ENCODE results near the gene PAXIP1.

Gene PAXIP1

DNA sequence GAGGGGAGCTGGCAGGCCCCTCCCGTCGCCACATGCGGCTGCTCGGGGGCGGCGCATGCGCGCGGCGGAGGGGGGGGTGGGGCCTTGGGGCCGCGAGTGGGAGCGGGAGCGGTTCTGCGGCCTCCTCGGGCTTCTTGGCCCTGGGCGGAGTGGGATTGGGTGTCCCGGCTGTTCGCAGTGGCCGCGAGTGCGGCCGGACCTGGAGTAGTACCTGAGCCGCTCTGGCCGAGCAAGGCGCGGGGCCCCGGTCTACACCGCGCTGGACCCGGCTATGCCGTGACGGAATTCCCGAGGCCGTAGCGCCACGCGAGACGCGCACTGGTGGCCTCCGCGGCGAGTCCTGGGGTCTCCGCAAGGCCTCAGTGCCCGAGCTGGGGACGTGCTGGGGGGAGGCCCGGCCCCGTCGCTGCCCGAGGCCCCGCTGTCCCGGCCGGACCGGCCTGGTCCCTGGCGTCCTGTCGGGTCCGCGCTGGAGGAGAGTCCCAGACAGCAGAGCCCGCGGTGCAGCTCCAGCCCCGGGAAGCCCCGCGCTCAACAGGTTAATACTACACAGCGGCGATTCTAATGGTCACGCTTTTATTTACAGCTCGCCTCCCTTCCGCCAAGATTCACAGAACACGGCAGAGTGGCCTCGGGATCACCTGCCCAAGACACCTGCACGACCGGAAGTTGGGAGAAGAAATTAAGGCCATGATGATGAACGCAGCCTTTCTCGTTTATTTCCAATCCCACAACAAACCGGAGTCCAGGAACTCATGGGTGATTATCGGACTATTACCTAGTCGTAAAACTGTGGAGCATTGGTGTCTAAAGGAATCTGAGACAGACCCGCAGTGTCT is 671 bp upstream of the PAXIP1 start:
- peak overlapping the region; percentile 99 for H3K4me3 ChIP-seq (ENCODE audit: low read depth, low read length)
- TF ChIP-seq, protein P1, sequence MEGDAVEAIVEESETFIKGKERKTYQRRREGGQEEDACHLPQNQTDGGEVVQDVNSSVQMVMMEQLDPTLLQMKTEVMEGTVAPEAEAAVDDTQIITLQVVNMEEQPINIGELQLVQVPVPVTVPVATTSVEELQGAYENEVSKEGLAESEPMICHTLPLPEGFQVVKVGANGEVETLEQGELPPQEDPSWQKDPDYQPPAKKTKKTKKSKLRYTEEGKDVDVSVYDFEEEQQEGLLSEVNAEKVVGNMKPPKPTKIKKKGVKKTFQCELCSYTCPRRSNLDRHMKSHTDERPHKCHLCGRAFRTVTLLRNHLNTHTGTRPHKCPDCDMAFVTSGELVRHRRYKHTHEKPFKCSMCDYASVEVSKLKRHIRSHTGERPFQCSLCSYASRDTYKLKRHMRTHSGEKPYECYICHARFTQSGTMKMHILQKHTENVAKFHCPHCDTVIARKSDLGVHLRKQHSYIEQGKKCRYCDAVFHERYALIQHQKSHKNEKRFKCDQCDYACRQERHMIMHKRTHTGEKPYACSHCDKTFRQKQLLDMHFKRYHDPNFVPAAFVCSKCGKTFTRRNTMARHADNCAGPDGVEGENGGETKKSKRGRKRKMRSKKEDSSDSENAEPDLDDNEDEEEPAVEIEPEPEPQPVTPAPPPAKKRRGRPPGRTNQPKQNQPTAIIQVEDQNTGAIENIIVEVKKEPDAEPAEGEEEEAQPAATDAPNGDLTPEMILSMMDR (IDR thresholded peaks at IDR 0.05; ENCODE audit: borderline replicate concordance, insufficient read depth, low read depth, low read length), result no peak

DNA sequence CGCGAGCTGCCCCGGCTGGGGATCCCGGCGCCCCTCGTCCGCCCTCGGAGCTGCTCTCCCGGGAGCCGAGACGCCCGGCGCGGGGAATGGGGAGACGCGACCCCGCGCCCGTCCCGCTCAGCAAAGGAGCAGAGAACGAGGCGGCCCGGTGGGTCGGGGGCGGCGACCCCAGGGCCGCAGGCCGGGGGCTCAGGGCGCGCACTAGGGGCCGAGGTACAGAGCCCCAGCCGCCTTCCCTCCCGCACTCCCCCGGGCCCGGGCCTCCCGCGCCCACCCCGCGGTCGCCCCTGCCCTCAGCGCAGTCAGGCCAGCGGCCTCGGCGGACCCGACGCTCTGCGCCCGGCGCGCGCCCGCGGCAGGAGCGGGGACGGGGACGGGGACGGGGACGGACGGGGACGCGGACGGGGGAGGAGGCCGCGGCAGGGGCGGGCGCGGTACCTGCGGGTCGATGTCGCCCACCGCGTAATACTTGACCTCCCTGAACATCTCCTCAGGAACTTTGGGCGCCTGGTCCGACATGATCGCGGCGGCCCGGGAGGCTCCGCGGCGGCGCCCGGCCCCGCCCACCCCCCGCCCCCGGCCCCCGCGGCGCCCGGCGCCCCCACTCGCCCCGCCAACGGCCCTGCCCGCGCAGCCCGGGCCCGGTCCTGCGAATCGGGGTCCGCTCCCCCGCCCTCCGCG is 373 bp downstream of the PAXIP1 start:
- TF ChIP-seq, protein P1 (IDR thresholded peaks at IDR 0.05; ENCODE audit: borderline replicate concordance, insufficient read depth, low read depth, low read length), result no peak

DNA sequence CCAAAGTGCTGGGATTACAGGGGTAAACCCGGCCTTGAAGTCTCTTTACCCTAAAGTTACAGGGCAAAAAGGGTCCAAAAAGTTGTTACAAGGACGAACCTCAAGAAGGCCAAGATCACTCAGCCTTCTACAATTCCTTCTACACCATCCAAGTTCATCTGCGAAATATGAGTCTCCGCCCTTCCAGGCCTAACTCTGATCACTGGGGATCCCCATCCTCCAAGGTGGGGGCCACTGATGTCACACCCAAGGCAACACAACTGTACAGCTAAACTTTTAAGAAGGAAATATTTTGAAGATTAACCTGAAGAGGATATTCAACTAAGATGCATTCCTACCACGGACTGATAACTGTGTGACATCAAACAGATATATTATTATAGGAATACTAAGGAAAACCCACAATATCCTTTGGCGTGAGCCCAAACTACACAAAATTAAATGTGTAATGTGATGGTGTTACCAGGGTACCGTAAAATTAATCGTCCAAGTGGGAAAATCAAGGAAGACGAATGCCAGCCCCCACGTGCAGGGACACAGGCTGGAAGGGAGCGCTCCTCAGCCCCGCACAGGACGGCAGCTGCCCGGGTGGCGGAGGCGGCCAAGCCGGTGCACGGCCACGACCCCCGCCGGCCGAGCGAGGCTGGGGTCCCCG is 1.0 kb downstream of the PAXIP1 start:
- H3K4me3 ChIP-seq (ENCODE audit: low read depth, low read length), result peak overlapping the region; percentile 99
- TF ChIP-seq, protein P1 (IDR thresholded peaks at IDR 0.05; ENCODE audit: borderline replicate concordance, insufficient read depth, low read depth, low read length), result no peak

More for the DNA sequence above, 373 bp downstream of the PAXIP1 start:
- peak overlapping the region; percentile 99 for H3K4me3 ChIP-seq (ENCODE audit: low read depth, low read length)

DNA sequence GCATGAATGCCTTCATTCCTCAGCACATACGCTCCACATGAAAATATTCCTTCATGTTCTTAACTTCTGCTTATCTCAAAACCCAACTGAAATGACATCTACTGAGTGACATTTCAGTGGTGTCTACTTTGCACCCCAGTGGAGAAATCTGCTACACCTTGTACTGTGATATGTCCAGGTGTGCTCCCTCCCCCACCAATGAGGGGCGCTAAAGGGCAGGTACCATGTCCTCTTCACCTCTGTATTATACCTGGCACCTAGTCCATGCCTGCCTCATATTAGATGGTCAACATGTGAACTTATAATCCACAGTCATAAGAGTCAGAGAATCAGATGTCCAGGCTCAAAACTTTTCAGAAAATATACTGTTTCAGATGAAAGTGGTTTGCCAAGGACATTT is 2.1 kb downstream of the PAXIP1 start:
- no peak overlapping the region for H3K4me3 ChIP-seq (ENCODE audit: low read depth, low read length)
- TF ChIP-seq, protein P1 (IDR thresholded peaks at IDR 0.05; ENCODE audit: borderline replicate concordance, insufficient read depth, low read depth, low read length), result peak; percentile 29; the same call in 1 of the 2 replicates

DNA sequence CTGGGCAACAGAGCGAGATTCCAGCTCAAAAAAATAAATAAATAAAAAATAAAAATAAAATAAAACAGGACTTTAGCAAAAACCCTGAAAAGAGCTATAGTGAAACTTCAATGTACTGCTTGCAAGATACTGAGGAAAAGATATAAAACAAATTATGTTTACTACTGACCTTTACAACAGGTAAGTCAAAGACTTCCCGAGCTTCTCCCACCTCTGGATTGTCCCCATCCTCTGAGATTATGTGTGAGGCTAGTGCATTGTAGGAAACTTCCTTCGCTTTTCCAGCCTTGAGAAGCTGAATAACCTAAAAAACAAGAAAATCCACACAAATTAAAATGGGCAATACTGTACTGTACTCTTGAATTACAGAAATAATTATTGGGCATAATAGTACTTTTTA is 4.4 kb downstream of the PAXIP1 start:
- no peak overlapping the region for H3K4me3 ChIP-seq (ENCODE audit: low read depth, low read length)
- TF ChIP-seq, protein P1 (IDR thresholded peaks at IDR 0.05; ENCODE audit: borderline replicate concordance, insufficient read depth, low read depth, low read length), result no peak

DNA sequence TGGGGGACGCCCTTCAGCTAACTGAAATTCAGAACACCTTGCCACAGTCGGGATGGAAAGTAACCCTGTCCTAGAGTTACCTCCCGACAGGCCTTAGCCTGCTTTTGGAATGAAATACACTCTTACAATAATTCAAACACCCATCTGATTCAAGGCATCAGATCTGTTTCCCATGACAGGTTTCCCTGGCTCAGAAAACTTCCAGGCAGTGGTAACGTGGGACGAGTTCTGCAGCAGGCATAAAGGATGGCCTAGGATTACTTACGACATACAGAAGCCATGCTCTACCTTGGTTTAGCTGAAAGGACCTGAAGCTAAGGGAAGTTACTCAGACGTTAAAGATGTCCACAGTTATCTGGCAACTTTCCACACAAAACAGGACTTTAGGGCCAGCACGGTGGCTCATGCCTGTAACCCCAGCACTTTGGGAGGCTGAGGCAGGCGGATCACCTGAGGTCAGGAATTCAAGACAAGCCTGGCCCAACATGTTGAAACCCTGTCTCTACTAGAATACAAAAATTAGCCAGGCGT is 5.0 kb downstream of the PAXIP1 start:
- H3K4me3 ChIP-seq (ENCODE audit: low read depth, low read length), result no peak overlapping the region
- TF ChIP-seq, protein P1 (IDR thresholded peaks at IDR 0.05; ENCODE audit: borderline replicate concordance, insufficient read depth, low read depth, low read length), result no peak

Data from GM12875 (cell line).